HepG2 (cell line): ENCODE measurements around the gene SYS1. TPM values are rescaled to one million over a fixed set of nuclear protein-coding genes. Genes with fewer than 3 reads are reported as not detected.

Experiments used
- ARNT2 ChIP-seq: sonication (generic); formaldehyde crosslinking; IDR thresholded peaks from 2 replicates; pipeline ENCODE4 v1.8.0; 2022; ENCODE audit warnings: mild to moderate bottlenecking, low read depth, missing genetic modification reagents, moderate library complexity
- ATM ChIP-seq: fragments of 450-650 bp; IDR thresholded peaks from 2 replicates; pipeline ENCODE4 v1.7.1; 2017; ENCODE audit warnings: mild to moderate bottlenecking, borderline replicate concordance
- HMGXB4 ChIP-seq, 2 experiments: sonication (generic) in 1 of 2; formaldehyde crosslinking in 1 of 2; IDR thresholded peaks; 2 replicates each; pipeline versions ENCODE4 v1.4.0 to v1.6.1; 2018 to 2020; ENCODE audit warnings: missing genetic modification reagents in 2 of 2, borderline replicate concordance in 1 of 2, low read depth in 1 of 2, mild to moderate bottlenecking in 1 of 2, missing biosample characterization in 1 of 2
- JDP2 ChIP-seq: sonication (generic); formaldehyde crosslinking; IDR thresholded peaks from 2 replicates; pipeline ENCODE4 v1.8.1; 2022; ENCODE audit warnings: missing genetic modification reagents, borderline replicate concordance
- NFATC3 ChIP-seq: sonication (generic); formaldehyde crosslinking; IDR thresholded peaks from 2 replicates; pipeline ENCODE4 v1.5.1; 2020; ENCODE audit warnings: mild to moderate bottlenecking, missing genetic modification reagents
- RERE ChIP-seq: IDR thresholded peaks from 2 replicates; pipeline ENCODE4 v1.6.1; 2016; ENCODE audit warnings: low read depth, missing genetic modification reagents, missing compliant biosample characterization
- TBP ChIP-seq: sonication (generic); formaldehyde crosslinking; IDR thresholded peaks from 2 replicates; pipeline ENCODE4 v1.5.0; 2020; ENCODE audit warnings: missing genetic modification reagents
- TP53 ChIP-seq: sonication (generic); formaldehyde crosslinking; conservative IDR thresholded peaks from 2 replicates; pipeline ENCODE4 v1.4.0; 2020; ENCODE audit warnings: missing genetic modification reagents
- ZNF230 ChIP-seq: sonication (generic); formaldehyde crosslinking; IDR thresholded peaks from 2 replicates; pipeline ENCODE4 v1.4.0; 2020; ENCODE audit warnings: mild to moderate bottlenecking, missing genetic modification reagents
- ZNF577 ChIP-seq: sonication (generic); formaldehyde crosslinking; IDR thresholded peaks from 2 replicates; pipeline ENCODE4 v1.4.0; 2020; ENCODE audit warnings: mild to moderate bottlenecking, low read depth, missing genetic modification reagents, borderline replicate concordance
- ZNF720 ChIP-seq: sonication (generic); formaldehyde crosslinking; IDR thresholded peaks from 2 replicates; pipeline ENCODE4 v1.4.0; 2020; ENCODE audit warnings: missing genetic modification reagents
- polyA plus RNA-seq, 8 experiments: library from polyadenylated mRNA; depleted of rRNA in 3 of 8; stranded (reverse) in 7 of 8; unstranded in 1 of 8; fragments of >200 nt; fragmentation: Illumina TruSeq in 4 of 8; extraction: Trizol in 4 of 8; gene quantifications; 2 replicates each; pipeline versions ENCODE4 v1.2.1 to v1.2.3, GENCODE V29; 2011 to 2016; ENCODE audit warnings: low read depth in 4 of 8, missing spikeins in 1 of 8, mixed read lengths in 1 of 8; ENCODE audit not compliant: insufficient read depth in 1 of 8
- total RNA-seq, 5 experiments: library from RNA; depleted of rRNA; stranded (reverse); fragments of >200 nt; fragmentation: Illumina TruSeq; extraction: Trizol; gene quantifications; 2 replicates each; pipeline ENCODE4 v1.2.3, GENCODE V29; 2016; ENCODE audit warnings: low read depth in 1 of 5
- TF ChIP-seq, protein P1 (sequence below): sonication (generic); formaldehyde crosslinking; IDR thresholded peaks from 2 replicates; pipeline ENCODE4 v1.4.0; 2020; ENCODE audit warnings: mild to moderate bottlenecking, missing genetic modification reagents
- TF ChIP-seq, protein P2 (sequence below): sonication (generic); formaldehyde crosslinking; IDR thresholded peaks from 2 replicates; pipeline ENCODE4 v1.4.0; 2020; ENCODE audit warnings: missing genetic modification reagents
- TF ChIP-seq, protein P3 (sequence below): sonication (generic); formaldehyde crosslinking; IDR thresholded peaks from 2 replicates; pipeline ENCODE4 v1.4.0; 2020; ENCODE audit warnings: missing genetic modification reagents; ENCODE audit errors: not compliant biosample characterization

The SYS1 gene
- total and polyA plus RNA-seq, 2 of the 13 experiments (the other 11 are each of a cell fraction or from before 2014, with no cell fraction given), result 38.3 to 65.6 TPM

DNA sequence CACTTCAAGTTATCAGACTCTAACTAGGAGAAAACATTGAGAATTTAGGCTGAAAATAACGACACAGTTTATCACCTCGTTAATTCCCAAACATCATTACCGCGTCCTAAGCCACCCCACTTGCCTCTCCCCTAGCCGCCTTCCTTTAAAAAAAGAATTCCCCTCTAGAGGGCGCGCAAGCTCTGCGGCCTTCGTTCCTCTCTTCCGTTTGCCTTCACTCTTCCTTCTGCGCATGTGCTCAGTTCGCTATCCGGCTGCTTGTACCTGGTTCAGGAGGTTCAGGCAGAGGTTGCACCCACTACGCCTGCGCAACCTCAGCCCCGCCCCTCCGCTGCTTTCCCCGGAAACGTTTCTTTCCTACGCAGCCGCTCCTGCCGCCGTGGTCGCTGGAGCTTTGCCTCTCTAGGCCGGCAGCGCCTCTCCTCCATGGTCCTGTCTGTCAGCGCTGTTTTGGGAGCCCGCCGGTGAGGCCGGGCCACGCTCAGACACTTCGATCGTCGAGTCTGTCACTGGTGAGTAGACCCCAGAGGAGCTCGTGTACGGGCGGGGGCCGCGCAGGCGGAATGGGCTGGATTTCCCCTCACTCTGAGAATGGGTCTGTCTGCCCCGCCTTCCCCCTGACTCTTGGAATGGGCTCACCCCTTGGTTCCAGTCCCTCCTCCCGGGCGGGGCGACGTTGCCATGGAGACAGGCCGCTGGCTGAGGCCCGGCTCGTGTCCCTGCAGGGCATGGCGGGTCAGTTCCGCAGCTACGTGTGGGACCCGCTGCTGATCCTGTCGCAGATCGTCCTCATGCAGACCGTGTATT lies at the start of gene SYS1 (continued):
- TF ChIP-seq TBP (no peak; the same call in 1 of the 2 replicates), NFATC3 (CRISPR knock-in tag) (no peak; the same call in 1 of the 2 replicates), TP53 (CRISPR knock-in tag) (no peak; the same call in 1 of the 2 replicates), ZNF230 (CRISPR knock-in tag) (peak; percentile 99; the same call in 1 of the 2 replicates), JDP2 (CRISPR knock-in tag) (no peak), ARNT2 (CRISPR knock-in tag) (peak; percentile 91; the same call in 1 of the 2 replicates), ATM (no peak), HMGXB4 (CRISPR knock-in tag; IDR thresholded peaks at IDR 0.05; ENCODE audit: borderline replicate concordance in 1 of 2, low read depth in 1 of 2) (peak; percentile 96 to 98; a peak in 3 of 4 replicates), ZNF720 (CRISPR knock-in tag) (0 out of 2 replicates have a peak, but pooled peaks have one; percentile 28), ZNF577 (CRISPR knock-in tag) (no peak), RERE (CRISPR knock-in tag) (peak; percentile 64)
- TF ChIP-seq, protein P1, sequence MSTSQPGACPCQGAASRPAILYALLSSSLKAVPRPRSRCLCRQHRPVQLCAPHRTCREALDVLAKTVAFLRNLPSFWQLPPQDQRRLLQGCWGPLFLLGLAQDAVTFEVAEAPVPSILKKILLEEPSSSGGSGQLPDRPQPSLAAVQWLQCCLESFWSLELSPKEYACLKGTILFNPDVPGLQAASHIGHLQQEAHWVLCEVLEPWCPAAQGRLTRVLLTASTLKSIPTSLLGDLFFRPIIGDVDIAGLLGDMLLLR (CRISPR knock-in tag), result peak; percentile 95; the same call in 1 of the 2 replicates
- TF ChIP-seq, protein P2, sequence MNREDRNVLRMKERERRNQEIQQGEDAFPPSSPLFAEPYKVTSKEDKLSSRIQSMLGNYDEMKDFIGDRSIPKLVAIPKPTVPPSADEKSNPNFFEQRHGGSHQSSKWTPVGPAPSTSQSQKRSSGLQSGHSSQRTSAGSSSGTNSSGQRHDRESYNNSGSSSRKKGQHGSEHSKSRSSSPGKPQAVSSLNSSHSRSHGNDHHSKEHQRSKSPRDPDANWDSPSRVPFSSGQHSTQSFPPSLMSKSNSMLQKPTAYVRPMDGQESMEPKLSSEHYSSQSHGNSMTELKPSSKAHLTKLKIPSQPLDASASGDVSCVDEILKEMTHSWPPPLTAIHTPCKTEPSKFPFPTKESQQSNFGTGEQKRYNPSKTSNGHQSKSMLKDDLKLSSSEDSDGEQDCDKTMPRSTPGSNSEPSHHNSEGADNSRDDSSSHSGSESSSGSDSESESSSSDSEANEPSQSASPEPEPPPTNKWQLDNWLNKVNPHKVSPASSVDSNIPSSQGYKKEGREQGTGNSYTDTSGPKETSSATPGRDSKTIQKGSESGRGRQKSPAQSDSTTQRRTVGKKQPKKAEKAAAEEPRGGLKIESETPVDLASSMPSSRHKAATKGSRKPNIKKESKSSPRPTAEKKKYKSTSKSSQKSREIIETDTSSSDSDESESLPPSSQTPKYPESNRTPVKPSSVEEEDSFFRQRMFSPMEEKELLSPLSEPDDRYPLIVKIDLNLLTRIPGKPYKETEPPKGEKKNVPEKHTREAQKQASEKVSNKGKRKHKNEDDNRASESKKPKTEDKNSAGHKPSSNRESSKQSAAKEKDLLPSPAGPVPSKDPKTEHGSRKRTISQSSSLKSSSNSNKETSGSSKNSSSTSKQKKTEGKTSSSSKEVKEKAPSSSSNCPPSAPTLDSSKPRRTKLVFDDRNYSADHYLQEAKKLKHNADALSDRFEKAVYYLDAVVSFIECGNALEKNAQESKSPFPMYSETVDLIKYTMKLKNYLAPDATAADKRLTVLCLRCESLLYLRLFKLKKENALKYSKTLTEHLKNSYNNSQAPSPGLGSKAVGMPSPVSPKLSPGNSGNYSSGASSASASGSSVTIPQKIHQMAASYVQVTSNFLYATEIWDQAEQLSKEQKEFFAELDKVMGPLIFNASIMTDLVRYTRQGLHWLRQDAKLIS, result no peak
- TF ChIP-seq, protein P3, sequence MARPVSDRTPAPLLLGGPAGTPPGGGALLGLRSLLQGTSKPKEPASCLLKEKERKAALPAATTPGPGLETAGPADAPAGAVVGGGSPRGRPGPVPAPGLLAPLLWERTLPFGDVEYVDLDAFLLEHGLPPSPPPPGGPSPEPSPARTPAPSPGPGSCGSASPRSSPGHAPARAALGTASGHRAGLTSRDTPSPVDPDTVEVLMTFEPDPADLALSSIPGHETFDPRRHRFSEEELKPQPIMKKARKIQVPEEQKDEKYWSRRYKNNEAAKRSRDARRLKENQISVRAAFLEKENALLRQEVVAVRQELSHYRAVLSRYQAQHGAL (CRISPR knock-in tag), result peak; percentile 34
